Measurements from ENCODE around the gene CRYBB1.

The CRYBB1 gene

GRCh38 chr22:26581026-26581425, 36.8 kb downstream of the CRYBB1 start:
- H3K4me2 ChIP-seq (ENCODE audit: insufficient read depth, low read length), result no peak overlapping the region

DNA sequence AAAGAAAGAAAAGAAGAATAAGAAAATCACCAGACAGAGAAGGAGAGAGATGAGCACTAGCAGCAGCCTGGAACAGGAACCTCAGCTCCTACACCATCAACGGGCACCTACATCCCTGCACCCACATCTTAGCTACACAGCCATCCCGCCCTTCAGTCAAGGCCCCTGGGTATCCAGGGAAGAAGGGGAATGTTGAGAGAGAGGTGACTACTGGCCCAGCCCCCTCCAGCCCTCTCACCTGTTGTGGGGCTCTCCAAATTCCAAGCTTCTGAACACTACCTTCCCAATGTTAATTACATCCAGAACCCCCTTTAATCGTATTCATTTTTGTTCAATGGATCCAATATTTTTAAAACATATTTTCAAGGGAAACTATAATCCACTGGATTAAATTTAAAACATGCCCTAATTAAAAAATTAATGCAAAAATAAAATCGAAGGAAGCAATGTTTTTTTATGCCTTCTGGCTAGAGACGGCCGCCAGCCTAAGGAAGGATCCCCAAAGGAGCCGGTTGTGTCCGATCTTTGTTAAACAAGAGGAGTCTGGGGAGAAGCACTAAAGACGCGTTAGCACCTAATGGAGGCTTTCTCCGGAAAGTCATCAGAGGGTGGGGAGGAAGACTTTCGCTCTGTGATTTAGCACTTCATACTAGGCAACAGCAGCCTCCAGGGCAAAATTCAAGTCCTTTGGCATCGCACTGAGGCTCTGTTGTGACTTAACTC, 37.4 kb downstream of the CRYBB1 start:
- DNase-seq, result no peak
- peaks cover 5% of the 10 kb centered on the region for H4K20me1 ChIP-seq (ENCODE audit: insufficient read depth, low read length)
- H3K79me2 ChIP-seq (ENCODE audit: insufficient read depth, low read length), result peaks cover 4% of the 10 kb centered on the region
- peak overlapping the region; percentile 55 for H3K27ac ChIP-seq (ENCODE audit: low read length)
- no peak overlapping the region for H2AFZ ChIP-seq (ENCODE audit: low read depth, low read length)
- no peaks in the 10 kb centered on the region for H3K9me3 ChIP-seq (ENCODE audit: insufficient read depth, low read length, severe bottlenecking)
- 0 out of 4 replicates have a peak overlapping the region, but pooled peaks of 1 of the 2 experiments have one; percentile 12 for H3K4me3 ChIP-seq (ENCODE audit: low read depth in 1 of 2, low read length in 2 of 2)
- peaks cover 28% of the 10 kb centered on the region for H3K4me1 ChIP-seq (ENCODE audit: insufficient read depth, low read length)
- no peaks in the 10 kb centered on the region for H3K27me3 ChIP-seq (ENCODE audit: insufficient read depth, low read length, poor library complexity)
- peaks cover 8% of the 10 kb centered on the region; the same call in 1 of the 2 replicates for H3K36me3 ChIP-seq (ENCODE audit: insufficient read depth, low read length)
- TF ChIP-seq, protein P1, sequence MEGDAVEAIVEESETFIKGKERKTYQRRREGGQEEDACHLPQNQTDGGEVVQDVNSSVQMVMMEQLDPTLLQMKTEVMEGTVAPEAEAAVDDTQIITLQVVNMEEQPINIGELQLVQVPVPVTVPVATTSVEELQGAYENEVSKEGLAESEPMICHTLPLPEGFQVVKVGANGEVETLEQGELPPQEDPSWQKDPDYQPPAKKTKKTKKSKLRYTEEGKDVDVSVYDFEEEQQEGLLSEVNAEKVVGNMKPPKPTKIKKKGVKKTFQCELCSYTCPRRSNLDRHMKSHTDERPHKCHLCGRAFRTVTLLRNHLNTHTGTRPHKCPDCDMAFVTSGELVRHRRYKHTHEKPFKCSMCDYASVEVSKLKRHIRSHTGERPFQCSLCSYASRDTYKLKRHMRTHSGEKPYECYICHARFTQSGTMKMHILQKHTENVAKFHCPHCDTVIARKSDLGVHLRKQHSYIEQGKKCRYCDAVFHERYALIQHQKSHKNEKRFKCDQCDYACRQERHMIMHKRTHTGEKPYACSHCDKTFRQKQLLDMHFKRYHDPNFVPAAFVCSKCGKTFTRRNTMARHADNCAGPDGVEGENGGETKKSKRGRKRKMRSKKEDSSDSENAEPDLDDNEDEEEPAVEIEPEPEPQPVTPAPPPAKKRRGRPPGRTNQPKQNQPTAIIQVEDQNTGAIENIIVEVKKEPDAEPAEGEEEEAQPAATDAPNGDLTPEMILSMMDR (IDR thresholded peaks at IDR 0.05; ENCODE audit: borderline replicate concordance, extremely low read depth, low read length, poor library complexity, severe bottlenecking), result no peak
- TF ChIP-seq EZH2 (IDR thresholded peaks at IDR 0.05; ENCODE audit: borderline replicate concordance, low read depth, low read length, severe bottlenecking), result no peak
- H3K4me2 ChIP-seq (ENCODE audit: insufficient read depth, low read length), result peak overlapping the region; percentile 57
- H3K9ac ChIP-seq (ENCODE audit: low read depth, low read length), result peak overlapping the region; percentile 29; the same call in 1 of the 2 replicates
- no peak for ATAC-seq (ENCODE audit: insufficient read depth, low read depth)

More at GRCh38 chr22:26581026-26581425, 36.8 kb downstream of the CRYBB1 start:
- no peak overlapping the region for H2AFZ ChIP-seq (ENCODE audit: low read depth, low read length)
- TF ChIP-seq, protein P1 (IDR thresholded peaks at IDR 0.05; ENCODE audit: borderline replicate concordance, extremely low read depth, low read length, poor library complexity, severe bottlenecking), result no peak
- no peak for TF ChIP-seq EZH2 (IDR thresholded peaks at IDR 0.05; ENCODE audit: borderline replicate concordance, low read depth, low read length, severe bottlenecking)
- H3K27me3 ChIP-seq (ENCODE audit: insufficient read depth, low read length, poor library complexity), result no peaks in the 10 kb centered on the region
- H3K36me3 ChIP-seq (ENCODE audit: insufficient read depth, low read length), result peaks cover 8% of the 10 kb centered on the region; the same call in 1 of the 2 replicates
- peaks cover 28% of the 10 kb centered on the region for H3K4me1 ChIP-seq (ENCODE audit: insufficient read depth, low read length)
- H3K9ac ChIP-seq (ENCODE audit: low read depth, low read length), result no peak overlapping the region
- H3K79me2 ChIP-seq (ENCODE audit: insufficient read depth, low read length), result peaks cover 4% of the 10 kb centered on the region
- H4K20me1 ChIP-seq (ENCODE audit: insufficient read depth, low read length), result peaks cover 5% of the 10 kb centered on the region
- ATAC-seq (ENCODE audit: insufficient read depth, low read depth) (no peak), DNase-seq (no peak)
- H3K4me3 ChIP-seq (ENCODE audit: low read depth in 1 of 2, low read length in 2 of 2), result no peak overlapping the region
- no peak overlapping the region for H3K27ac ChIP-seq (ENCODE audit: low read length)
- no peaks in the 10 kb centered on the region for H3K9me3 ChIP-seq (ENCODE audit: insufficient read depth, low read length, severe bottlenecking)

DNA sequence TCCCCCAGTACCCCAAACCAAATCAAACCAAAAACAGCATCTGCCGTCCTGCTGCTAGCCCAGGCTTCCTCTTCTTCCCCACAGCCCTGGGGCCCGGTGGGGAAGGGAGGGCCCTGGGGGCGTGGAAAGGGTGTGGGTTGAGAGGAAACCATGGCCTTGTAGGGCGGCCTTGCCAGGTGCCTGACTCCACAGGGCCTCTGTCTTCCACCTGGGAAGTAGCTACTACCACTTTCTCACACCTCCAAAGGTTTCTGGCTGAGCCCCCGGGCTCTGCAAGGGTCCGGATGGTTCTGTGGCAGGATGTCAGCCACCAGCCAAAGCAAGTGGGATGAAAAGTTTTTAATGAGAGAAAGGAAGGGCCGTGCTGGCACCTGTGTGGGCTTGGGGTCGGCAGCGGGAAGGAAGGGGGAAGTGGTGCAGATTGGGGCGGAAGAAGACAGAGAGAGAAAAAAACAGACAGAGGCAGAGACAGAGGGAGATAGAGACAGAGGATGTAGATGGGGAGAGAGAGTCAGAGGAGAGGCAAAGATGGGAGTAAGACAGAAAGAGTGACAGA, 38.4 kb downstream of the CRYBB1 start:
- Histone ChIP-seq H3K4me3 (ENCODE audit: low read depth in 1 of 2, low read length in 2 of 2) (peak overlapping the region in 1 of 2 experiments; percentile 15; a peak in 2 of 4 replicates), H3K4me2 (ENCODE audit: insufficient read depth, low read length) (peak overlapping the region; percentile 57), H3K27ac (ENCODE audit: low read length) (peak overlapping the region; percentile 55), H4K20me1 (ENCODE audit: insufficient read depth, low read length) (peaks cover 5% of the 10 kb centered on the region; the same call in 1 of the 2 replicates), H3K36me3 (ENCODE audit: insufficient read depth, low read length) (peaks cover 8% of the 10 kb centered on the region; the same call in 1 of the 2 replicates), H3K79me2 (ENCODE audit: insufficient read depth, low read length) (peaks cover 4% of the 10 kb centered on the region), H2AFZ (ENCODE audit: low read depth, low read length) (peak overlapping the region; percentile 46), H3K4me1 (ENCODE audit: insufficient read depth, low read length) (peaks cover 28% of the 10 kb centered on the region), H3K27me3 (ENCODE audit: insufficient read depth, low read length, poor library complexity) (no peaks in the 10 kb centered on the region), H3K9ac (ENCODE audit: low read depth, low read length) (no peak overlapping the region; the same call in 1 of the 2 replicates), H3K9me3 (ENCODE audit: insufficient read depth, low read length, severe bottlenecking) (no peaks in the 10 kb centered on the region)
- ATAC-seq (ENCODE audit: insufficient read depth, low read depth) (peak; percentile 92), DNase-seq (peak; percentile 89)
- TF ChIP-seq, protein P1 (IDR thresholded peaks at IDR 0.05; ENCODE audit: borderline replicate concordance, extremely low read depth, low read length, poor library complexity, severe bottlenecking), result no peak
- no peak for TF ChIP-seq EZH2 (IDR thresholded peaks at IDR 0.05; ENCODE audit: borderline replicate concordance, low read depth, low read length, severe bottlenecking)

Measured in DND-41 (cell line).